HL-60 (cell line): Measurements from ENCODE around the gene NUP205.

Experiments used
- DNase-seq, 2 experiments: peaks; one replicate each; pipeline ENCODE4 v3.0.0-alpha.2; 2010 to 2020; ENCODE audit warnings: low read depth in 1 of 2, low spot score in 1 of 2
- H3K27ac ChIP-seq: fragments of 250-450 bp; sonication (Bioruptor Pico); replicated peaks from 2 replicates; pipeline ENCODE4 v1.5.1; 2020; ENCODE audit warnings: mild to moderate bottlenecking, moderate library complexity
- H3K27me3 ChIP-seq: fragments of 250-450 bp; sonication (Bioruptor Pico); 2 replicates; pipeline ENCODE4 v1.5.1; 2021; ENCODE audit warnings: mild to moderate bottlenecking, moderate library complexity; ENCODE audit not compliant: insufficient read depth, poor library complexity, severe bottlenecking
- H3K4me3 ChIP-seq: replicated peaks from 2 replicates; pipeline ENCODE4 v1.5.1; 2011; ENCODE audit warnings: mild to moderate bottlenecking, control low read depth, low read length; ENCODE audit not compliant: insufficient read depth
- GABPA ChIP-seq: IDR thresholded peaks from 2 replicates; pipeline ENCODE4 v1.6.1; 2012; ENCODE audit warnings: low read depth
- POLR2AphosphoS5 ChIP-seq: IDR thresholded peaks from 2 replicates; pipeline ENCODE4 v1.6.1; 2012; ENCODE audit warnings: low read depth
- SPI1 ChIP-seq: IDR thresholded peaks from 2 replicates; pipeline ENCODE4 v1.6.1; 2012; ENCODE audit warnings: low read depth, mild to moderate bottlenecking, borderline replicate concordance
- TF ChIP-seq, protein P1 (sequence below): IDR thresholded peaks from 2 replicates; pipeline ENCODE4 v1.6.1; 2012; ENCODE audit warnings: low read depth; ENCODE audit not compliant: insufficient replicate concordance
- TF ChIP-seq, protein P2 (sequence below): IDR thresholded peaks from one replicate; pipeline ENCODE4 v1.5.1; 2011; ENCODE audit warnings: low read length, control low read depth, inconsistent platforms; ENCODE audit not compliant: insufficient read depth

Gene NUP205

DNA sequence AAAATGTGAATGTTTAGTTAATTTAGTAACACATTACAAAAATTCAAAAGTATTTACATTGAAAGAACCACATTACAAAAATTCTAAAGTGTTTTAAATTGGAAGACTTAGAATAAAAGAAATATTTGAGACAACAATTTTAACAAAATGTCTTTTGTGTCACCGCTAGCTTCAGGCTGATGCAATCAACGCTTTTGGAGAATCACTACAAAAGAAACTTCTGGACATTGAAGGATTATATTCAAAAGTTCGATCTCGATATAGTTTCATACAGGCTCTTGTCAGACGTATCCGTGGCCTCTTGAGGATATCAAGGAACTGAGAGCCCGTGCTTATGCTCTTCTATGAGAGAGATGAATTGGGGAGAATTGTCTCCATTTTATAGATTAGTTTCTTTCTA lies 90.5 kb downstream of the NUP205 start:
- no peak overlapping the region for H3K4me3 ChIP-seq
- H3K27ac ChIP-seq, result no peak overlapping the region
- TF ChIP-seq, protein P1, sequence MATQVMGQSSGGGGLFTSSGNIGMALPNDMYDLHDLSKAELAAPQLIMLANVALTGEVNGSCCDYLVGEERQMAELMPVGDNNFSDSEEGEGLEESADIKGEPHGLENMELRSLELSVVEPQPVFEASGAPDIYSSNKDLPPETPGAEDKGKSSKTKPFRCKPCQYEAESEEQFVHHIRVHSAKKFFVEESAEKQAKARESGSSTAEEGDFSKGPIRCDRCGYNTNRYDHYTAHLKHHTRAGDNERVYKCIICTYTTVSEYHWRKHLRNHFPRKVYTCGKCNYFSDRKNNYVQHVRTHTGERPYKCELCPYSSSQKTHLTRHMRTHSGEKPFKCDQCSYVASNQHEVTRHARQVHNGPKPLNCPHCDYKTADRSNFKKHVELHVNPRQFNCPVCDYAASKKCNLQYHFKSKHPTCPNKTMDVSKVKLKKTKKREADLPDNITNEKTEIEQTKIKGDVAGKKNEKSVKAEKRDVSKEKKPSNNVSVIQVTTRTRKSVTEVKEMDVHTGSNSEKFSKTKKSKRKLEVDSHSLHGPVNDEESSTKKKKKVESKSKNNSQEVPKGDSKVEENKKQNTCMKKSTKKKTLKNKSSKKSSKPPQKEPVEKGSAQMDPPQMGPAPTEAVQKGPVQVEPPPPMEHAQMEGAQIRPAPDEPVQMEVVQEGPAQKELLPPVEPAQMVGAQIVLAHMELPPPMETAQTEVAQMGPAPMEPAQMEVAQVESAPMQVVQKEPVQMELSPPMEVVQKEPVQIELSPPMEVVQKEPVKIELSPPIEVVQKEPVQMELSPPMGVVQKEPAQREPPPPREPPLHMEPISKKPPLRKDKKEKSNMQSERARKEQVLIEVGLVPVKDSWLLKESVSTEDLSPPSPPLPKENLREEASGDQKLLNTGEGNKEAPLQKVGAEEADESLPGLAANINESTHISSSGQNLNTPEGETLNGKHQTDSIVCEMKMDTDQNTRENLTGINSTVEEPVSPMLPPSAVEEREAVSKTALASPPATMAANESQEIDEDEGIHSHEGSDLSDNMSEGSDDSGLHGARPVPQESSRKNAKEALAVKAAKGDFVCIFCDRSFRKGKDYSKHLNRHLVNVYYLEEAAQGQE, result no peak
- TF ChIP-seq POLR2AphosphoS5 (no peak), GABPA (no peak), SPI1 (no peak)
- TF ChIP-seq, protein P2, sequence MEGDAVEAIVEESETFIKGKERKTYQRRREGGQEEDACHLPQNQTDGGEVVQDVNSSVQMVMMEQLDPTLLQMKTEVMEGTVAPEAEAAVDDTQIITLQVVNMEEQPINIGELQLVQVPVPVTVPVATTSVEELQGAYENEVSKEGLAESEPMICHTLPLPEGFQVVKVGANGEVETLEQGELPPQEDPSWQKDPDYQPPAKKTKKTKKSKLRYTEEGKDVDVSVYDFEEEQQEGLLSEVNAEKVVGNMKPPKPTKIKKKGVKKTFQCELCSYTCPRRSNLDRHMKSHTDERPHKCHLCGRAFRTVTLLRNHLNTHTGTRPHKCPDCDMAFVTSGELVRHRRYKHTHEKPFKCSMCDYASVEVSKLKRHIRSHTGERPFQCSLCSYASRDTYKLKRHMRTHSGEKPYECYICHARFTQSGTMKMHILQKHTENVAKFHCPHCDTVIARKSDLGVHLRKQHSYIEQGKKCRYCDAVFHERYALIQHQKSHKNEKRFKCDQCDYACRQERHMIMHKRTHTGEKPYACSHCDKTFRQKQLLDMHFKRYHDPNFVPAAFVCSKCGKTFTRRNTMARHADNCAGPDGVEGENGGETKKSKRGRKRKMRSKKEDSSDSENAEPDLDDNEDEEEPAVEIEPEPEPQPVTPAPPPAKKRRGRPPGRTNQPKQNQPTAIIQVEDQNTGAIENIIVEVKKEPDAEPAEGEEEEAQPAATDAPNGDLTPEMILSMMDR, result no peak
- no peaks in the 10 kb centered on the region for H3K27me3 ChIP-seq
- DNase-seq, result no peak

DNA sequence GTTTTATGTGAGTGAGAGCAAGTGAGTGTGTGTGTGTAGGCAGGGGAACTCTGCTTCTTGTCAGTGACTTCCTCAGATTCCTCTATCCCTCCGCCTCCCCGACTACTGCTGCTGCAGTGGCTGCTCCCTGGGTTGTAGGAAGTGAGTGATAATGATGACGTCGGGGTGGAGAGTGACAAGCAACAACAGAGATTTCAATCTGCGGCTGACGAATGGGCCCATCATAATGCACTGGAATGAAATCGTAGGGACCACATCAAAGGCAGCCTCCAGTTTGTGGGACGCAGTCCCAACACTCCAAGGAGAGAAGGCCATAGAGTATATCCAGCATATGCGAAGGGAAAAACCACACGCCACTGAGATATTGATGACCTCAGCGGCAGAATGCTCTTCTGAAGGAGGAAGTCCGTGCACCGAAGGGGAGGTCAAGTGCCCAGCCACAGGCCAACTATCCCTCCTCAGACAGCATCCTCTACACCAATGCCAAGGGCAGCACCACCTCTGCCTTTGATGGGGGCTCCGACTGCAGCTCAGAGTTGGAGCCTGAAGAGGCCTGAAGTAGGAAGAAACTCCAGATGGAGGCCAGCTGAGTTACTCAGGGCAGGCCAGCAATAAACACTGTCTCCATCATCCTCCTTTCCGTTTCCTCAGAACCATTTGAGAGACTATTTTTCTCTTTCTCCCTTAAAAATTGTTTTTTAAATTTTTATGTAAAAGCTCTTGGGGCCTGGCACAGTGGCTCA lies 93.3 kb downstream of the NUP205 start:
- TF ChIP-seq, protein P1, result no peak
- no peak for TF ChIP-seq GABPA
- TF ChIP-seq POLR2AphosphoS5, result 0 out of 2 replicates have a peak, but pooled peaks have one; percentile 31
- Histone ChIP-seq H3K27ac (no peak overlapping the region), H3K4me3 (no peak overlapping the region), H3K27me3 (no peaks in the 10 kb centered on the region)
- peak in 1 of 2 experiments; percentile 34 for DNase-seq

DNA sequence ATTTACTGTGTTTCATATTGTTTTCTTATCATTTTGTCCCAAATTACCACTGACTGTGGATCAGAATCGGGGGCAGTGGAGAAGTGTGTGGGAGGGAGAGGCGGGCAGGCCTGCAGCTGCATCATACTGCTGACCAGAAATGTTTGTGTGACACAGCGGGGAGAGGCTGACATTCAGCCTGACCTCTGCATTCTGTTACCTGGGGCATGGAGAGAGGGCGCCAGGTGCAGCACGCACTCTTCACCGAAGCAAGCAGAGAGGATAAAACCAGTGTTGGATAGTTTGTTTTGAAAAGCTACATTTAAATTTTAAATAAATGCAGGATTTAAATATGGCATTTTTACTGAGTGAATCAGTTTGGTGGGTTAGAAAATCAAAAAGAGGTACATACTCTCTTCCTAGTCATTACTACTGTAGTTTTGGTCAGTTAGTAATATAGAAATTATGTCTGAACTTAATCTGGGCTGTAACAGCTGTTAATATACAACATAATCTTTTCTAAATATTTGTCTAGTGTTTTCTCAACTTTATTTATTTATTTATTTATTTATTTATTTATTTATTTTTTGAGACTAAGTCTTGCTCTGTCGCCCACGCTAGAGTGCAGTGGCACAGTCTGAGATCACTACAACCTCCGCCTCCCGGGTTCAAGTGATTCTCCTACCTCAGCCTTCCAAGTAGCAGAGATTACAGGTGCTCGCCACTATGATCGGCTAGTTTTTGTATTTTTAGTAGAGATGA lies 95.8 kb downstream of the NUP205 start:
- TF ChIP-seq GABPA, result no peak
- TF ChIP-seq, protein P2, result no peak
- no peak overlapping the region for H3K27ac ChIP-seq
- H3K27me3 ChIP-seq, result no peaks in the 10 kb centered on the region
- DNase-seq, result no peak
- no peak overlapping the region for H3K4me3 ChIP-seq

DNA sequence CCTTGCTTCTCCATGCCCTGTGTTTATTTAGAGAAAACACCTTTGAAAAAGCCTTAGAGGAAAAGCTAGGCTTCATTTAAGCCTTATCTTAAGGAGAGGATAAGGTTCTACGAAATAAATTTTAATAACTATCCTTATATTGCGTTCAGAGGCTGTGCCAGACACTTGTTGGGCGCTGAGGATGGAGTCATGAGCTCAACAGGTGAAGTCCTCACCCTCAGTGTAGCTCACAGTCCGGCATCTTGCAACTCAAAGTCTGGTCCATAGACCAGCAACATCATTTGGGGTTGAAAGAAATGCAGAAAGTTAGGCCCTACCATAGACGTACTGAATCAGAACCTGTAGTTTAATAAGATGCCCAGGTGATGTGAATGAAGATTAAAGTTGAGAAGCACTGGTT lies 100.8 kb downstream of the NUP205 start:
- H3K27me3 ChIP-seq, result no peaks in the 10 kb centered on the region
- DNase-seq, result no peak
- TF ChIP-seq POLR2AphosphoS5 (no peak), GABPA (no peak), SPI1 (no peak)
- TF ChIP-seq, protein P1, result no peak
- TF ChIP-seq, protein P2, result no peak
- H3K27ac ChIP-seq, result no peak overlapping the region
- H3K4me3 ChIP-seq, result no peak overlapping the region
